ENCODE data around the gene ATP5PO.
A peak's percentile ranks its signal among the peaks of the same experiment; 100 is the strongest.
"Not testable (repeated sequence)": the region's sequence is repeated elsewhere in the genome, so short reads cannot be mapped to it uniquely, and the experiment has no call there.

The ATP5PO gene

GRCh38 chr21:33897739-33898138, 17.9 kb downstream of the ATP5PO start:
- DNase-seq, result no peak

DNA sequence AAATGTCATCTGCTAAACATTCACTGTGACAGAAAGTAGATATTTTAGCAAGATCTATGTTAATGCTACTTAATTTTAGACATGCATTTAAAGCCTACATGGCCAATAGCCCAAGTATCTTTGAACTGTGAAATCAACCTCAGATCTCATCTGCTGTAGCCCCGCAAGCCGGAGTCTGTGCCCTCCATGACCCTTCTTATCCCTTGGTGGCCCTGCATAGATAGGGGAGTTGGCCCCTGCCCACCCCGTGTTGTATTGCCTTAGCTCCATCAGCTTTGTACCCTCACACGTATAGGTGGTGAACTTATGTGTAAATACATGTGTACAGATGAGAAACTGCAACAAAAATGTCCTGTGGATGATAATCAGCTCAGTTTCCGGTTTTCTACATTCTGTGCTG, 18.5 kb downstream of the ATP5PO start:
- DNase-seq, result no peak

GRCh38 chr21:33896691-33897090, 18.9 kb downstream of the ATP5PO start:
- DNase-seq, result no peak

GRCh38 chr21:33895356-33895755, 20.2 kb downstream of the ATP5PO start:
- DNase-seq, result no peak

DNA sequence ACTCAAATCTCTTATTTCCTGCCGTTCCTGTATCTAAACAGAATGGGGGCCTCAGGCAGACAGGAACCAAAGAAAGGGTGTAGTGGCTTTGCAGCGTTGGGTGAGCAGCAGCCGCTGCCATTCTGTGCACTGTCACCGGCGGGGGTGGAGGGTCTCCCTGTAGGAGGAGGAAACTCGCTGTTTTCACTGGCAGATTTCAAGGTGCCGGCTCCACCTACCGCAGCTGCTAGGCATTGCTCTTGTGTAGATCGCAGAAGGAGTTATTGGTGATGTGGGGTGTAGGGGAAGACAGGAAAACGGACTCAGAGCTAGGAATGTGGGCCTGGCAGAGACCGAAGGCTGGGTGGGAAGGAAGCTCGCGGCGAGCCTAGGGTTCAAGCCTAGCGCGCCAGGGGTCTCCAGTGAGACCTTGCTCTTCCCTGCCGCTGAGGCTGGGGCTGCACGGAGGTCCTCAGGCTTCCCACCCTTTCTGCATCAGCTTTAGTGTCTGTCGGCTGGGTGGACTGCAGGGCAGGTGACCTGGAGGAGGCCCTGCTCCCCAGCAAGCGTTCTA, 20.8 kb downstream of the ATP5PO start:
- peak; percentile 84 for DNase-seq

GRCh38 chr21:33893917-33894316, 21.7 kb downstream of the ATP5PO start:
- no peak for DNase-seq

- DNase-seq, result no peak
Measured at GRCh38 chr21:33892853-33893252, 22.8 kb downstream of the ATP5PO start.

- no peak for DNase-seq
Measured at GRCh38 chr21:33890187-33890586, 25.4 kb downstream of the ATP5PO start.

DNA sequence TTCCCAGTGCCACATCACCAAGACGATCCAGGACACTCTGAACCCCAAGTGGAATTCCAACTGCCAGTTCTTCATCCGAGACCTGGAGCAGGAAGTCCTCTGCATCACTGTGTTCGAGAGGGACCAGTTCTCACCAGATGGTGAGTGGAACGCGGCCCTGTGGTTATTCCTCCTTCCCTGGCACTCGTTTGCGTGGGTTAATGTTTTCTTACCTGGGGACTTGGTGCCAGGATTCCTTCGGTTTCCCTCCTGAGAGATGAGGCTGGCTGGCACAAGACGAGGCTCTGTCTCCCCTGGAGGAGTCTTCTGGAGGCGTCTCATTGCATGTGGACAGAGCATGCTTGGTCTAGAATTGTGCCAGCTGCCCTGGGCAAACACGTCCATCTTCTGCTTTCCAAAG, 29.3 kb downstream of the ATP5PO start:
- no peak for DNase-seq

- DNase-seq, result no peak
Measured at GRCh38 chr21:33885172-33885514, 30.5 kb downstream of the ATP5PO start.

GRCh38 chr21:33884376-33885171, 31.0 kb downstream of the ATP5PO start:
- DNase-seq, result no peak

GRCh38 chr21:33883118-33883517, 32.5 kb downstream of the ATP5PO start:
- DNase-seq, result no peak

GRCh38 chr21:33881689-33882440, 33.7 kb downstream of the ATP5PO start:
- DNase-seq, result no peak

- DNase-seq, result no peak
Measured at GRCh38 chr21:33880626-33881025, 35.0 kb downstream of the ATP5PO start.

DNA sequence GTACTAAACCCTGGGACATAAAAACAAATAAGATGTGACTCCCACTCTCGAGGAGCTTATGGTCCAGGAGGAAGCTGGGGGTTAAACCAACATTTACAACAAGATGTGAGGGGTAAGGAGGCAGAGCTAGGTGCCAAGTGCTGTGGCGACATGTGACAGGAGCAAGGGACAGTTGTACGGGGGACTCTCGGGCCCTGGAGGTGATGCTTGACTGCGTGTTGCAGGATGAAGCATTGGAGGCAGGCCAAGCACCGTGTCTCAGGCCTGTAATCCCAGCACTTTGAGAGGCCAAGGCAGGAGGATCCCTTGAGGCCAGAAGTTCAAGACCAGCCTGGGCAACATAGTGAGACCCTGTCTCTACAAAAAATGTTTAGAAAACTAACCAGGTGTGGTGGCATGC, 36.8 kb downstream of the ATP5PO start:
- no peak for DNase-seq

DNA sequence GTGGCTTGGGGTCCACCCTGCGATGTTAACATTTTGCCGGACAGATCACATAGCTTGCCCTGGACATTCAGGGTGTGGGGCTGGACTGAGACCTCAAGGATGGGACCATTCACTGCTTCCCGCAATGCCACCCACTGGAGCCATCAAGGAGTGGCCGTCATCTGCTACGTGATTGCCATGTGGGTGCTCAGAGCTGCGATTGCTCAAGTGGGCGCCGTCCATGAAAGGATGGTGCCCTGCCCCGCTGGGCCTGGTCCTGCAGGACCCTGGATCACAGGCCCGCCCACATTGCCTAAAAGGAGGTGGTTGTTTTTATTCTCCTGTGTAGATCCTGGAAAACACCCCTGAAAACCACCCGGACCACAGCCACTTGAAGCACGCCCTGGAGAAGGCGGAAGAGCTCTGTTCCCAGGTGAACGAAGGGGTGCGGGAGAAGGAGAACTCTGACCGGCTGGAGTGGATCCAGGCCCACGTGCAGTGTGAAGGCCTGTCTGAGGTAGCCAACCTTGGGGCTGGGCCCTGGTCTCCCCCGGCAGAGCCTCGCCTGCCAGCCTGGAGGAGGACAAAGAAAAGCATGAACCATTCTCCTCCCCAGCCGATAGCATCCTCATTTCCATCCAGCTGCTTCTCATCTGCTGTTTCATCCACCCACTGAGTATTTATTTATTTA, 40.4 kb downstream of the ATP5PO start:
- no peak for DNase-seq

DNA sequence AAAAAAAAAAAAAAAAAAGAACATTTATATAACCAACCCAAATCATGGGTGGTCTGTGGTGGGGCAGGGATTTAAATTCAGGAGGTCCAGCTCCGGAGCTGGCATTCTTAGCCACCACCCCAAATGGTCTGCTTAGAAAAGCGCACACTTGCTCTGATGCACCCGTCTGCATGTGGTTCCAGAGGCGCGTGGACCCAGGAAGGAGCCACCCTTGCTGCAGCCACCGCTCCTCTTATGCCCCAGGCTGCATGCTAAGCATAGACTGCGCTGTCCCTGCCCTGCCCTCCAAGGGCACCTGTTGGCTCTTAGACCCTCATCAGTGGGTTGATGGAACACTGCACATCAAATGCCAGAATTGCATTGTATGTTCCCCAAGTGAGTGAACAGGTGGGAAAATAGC, 41.4 kb downstream of the ATP5PO start:
- no peak for DNase-seq

GRCh38 chr21:33872881-33873515, 42.6 kb downstream of the ATP5PO start:
- no peak for DNase-seq

DNA sequence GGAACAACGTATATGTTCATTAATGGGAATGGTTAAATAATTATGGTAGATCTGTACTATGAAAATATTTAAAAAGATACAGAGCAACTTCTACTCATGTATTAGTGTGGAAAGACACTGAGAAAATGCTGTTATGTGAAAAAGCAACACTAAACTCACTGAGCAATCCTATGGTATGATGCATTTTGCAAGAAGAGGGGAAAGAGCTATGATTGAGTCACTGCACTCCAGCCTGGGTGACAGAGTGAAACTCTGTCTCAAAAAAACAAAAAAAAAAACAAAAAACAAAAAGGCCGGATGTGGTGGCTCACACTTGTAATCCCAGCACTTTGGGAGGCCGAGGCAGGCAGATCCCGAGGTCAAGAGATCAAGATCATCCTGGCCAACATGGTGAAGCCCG, 44.4 kb downstream of the ATP5PO start:
- no peak for DNase-seq

DNA sequence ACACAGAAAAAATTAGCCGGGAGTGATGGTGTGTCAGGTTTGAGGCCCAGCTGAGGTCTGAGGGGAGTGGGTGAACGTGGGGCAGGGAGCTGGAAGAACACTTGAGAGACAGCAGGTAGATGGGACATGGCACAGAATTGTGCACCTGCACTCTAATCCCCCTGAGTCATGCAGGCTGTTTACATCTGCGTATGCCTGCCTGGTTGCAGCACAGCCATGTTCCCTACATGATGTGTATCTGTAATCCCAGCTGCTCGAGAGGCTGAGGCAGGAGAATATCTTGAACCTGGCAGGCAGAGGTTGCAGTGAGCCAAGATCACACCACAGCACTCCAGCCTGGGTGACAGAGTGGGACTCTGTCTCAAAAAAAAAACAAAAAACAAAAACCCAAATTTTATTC, 44.8 kb downstream of the ATP5PO start:
- no peak for DNase-seq

DNA sequence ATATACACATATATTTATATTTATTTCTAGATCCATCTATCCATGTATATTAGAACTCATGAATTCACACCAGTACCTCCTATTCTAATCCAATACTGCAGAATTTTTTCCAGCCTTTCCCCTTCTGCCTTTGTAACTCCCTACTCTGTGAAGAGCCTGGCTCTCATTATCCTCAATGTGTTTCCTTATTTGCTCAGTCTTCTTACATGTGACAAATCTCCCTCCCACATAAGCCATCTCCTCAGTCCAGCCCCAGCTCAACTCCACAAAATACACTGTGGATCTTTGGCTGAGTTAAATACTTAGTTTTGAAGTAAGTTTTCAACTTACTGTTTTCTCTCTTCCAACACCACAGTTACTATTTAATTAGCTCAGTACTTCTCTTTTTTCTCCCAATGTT, 45.7 kb downstream of the ATP5PO start:
- DNase-seq, result no peak

DNA sequence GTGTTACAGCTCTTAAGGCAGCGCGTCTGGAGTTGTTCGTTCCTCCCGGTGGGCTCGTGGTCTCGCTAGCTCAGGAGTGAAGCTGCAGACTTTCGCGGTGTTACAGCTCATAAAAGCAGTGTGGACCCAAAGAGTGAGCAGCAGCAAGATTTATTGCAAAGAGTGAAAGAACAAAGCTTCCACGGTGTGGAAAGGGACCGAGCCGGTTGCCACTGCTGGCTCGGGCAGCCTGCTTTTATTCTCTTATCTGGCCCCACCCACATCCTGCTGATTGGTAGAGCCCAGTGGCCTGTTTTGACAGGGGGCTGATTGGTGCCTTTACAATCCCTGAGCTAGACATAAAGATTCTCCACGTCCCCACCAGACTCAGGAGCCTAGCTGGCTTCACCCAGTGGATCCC, 47.7 kb downstream of the ATP5PO start:
- not testable (repeated sequence) for DNase-seq

- no peak for DNase-seq
Measured at GRCh38 chr21:33866826-33867225, 48.8 kb downstream of the ATP5PO start.

All from activated CD8-positive, alpha-beta memory T cell treated with anti-CD3 and anti-CD28 coated beads for 24 hours (primary cell).